Islet of Langerhans (tissue), 1 donor: ENCODE results near the gene PARN.

Experiments
- FAIRE-seq: peaks from one replicate; lab custom pipeline; 2011; peaks lifted over from hg19 to GRCh38; lab: Jason Lieb, UNC

Gene PARN

DNA sequence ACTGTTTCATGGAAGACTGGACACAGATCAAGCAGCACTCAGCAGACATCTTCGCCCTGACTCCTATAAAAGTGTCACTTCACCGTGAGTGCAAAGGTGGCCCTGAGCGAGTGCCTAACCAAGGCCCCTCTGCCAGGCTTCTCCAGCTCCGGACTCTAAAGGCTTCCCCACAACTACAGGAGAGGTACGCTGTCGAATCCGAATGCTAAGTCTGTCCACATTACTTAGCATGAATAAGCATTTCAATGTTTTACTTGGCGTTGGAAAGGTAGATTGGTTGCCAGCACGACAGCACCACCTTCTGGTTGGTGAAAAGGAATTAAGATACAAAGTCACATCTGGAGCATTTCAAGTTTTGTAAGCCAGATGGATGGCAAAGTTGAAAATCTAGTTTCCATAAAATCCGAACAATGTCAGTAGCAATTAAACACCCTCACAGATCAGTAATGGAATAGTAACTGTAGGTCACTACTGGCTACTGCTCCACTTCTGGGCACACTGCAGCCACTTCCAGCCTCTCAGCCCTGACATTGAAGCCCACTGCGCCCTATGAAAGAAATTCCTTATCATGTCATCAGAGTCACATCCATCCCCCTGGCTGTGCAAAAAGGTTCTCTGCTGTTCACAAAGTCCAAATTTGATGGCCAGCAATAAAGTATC, 100.9 kb downstream of the PARN start:
- FAIRE-seq: peak; percentile 96

GRCh38 chr16:14528306-14528705, 101.8 kb downstream of the PARN start:
- FAIRE-seq: no peak

GRCh38 chr16:14527411-14528044, 102.5 kb downstream of the PARN start:
- FAIRE-seq: peak; percentile 53

- no peak for FAIRE-seq
Measured at GRCh38 chr16:14525596-14525995, 104.5 kb downstream of the PARN start.

GRCh38 chr16:14524979-14525378, 105.1 kb downstream of the PARN start:
- FAIRE-seq: no peak

GRCh38 chr16:14523632-14524031, 106.4 kb downstream of the PARN start:
- FAIRE-seq: no peak

DNA sequence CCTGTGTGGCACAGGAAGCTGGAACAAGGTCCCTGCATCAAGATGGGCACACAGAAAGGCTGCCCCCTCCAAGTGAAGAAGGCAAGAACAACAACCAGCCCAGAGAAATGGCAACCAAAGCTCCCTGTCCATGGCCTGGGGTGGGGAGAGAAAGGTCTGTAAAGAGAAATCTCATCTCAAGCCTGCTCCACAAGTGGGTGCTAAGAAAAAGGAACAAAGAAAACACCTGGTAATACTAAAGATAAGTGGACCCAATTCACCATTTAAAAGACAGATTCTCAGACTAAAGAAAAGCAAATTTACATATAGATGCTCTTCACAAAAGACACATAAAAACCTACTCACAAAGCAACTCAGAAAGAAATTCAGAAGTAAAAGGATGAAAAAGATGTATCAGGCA, 107.4 kb downstream of the PARN start:
- no peak for FAIRE-seq

GRCh38 chr16:14520753-14521152, 109.3 kb downstream of the PARN start:
- FAIRE-seq: no peak

- no peak for FAIRE-seq
Measured at GRCh38 chr16:14514967-14515366, 115.1 kb downstream of the PARN start.

GRCh38 chr16:14513389-14514107, 116.5 kb downstream of the PARN start:
- no peak for FAIRE-seq

DNA sequence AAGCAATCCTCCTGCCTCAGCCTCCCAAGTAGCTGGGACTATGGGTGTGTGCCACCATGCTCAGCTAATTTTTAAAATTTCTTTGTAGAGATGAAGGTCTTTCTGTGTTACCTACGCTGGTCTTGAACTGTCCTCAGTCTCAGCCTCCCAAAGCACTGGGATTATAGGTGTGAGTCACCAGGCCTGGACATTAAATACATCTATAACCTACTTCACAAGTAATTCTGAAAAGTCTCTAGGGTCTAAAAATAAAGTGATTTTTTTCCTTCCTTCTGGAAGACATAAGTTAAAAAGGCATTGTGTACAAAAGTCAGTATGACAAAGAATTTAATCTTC, 118.3 kb downstream of the PARN start:
- no peak for FAIRE-seq

DNA sequence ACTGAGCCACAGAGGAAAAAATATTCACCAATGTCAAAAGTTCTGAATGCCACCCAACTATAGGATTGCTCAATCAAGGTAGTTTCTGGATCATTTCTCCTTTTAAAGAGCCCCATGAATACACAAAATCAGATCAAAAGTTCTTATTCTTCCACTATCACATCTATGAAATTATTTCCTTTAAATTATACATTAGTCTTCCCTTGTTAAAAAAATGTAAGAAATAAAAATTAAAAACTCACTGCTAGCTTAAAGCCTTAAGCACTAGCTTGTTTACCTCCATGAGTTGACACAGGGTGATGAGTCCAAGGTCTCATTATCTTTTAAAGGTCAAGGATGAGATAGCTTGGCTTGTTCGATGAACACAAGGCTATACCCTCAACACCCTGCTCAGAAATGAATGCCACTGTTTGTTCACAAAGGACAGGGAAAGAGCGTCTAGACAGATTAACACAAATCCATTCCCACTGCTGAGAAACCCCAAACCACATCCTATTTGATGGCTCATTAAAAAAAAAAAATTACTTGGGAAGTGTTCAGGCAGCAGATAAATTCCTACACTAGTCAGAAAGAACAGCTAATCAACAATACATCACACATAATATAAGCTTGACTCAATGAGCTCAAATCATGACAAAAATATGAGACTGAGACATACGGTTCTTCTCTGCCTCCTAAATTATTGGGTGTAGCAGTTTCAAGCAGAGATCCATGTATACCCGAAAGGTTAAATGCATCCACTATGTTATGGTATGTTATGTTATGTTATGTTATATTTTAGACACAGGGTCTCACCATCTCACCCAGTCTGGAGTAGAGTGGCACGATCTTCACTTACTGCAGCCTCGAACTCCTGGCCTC, 118.9 kb downstream of the PARN start:
- no peak for FAIRE-seq

- no peak for FAIRE-seq
Measured at GRCh38 chr16:14510581-14510938, 119.5 kb downstream of the PARN start.

DNA sequence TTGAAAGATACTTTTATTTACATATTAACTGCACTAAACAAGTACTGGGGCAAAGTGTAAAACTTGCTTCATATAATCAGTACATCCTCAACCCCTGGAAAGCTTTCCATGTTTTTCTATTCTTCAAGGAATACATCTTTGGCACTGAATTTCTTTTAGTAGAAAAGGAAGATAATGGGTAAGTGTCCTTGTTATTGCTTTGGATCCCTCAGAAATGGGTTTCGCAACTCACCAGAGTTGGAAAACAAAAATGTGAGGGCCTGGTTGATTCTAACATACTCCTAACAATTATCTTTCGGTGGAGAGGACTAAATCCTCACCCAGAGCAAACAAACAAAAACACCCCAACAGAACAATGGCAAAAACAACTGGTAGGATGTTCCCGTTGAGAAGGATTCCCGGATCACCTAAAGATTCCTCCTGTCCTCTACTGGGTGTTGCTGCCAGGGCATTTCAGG, 120.4 kb downstream of the PARN start:
- FAIRE-seq: no peak

DNA sequence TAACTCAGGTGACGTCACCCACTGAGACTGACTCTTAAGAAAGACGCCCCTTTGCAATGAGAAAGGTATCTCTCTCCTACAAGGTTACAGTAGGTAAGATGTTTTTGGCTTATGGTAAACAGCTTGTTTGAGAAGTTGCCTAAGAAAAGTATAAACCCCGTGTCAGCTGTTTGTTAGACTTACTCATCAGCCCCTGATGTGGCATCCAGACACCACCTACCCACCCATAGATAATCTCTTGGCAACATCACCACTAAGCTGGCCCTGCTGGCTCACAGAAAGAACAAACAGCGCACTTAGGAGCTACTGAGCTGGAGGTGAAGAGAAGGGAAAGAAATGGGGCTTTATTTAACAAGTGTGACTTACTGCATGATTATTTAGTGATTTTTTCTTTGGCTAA, 121.0 kb downstream of the PARN start:
- FAIRE-seq: peak; percentile 82

DNA sequence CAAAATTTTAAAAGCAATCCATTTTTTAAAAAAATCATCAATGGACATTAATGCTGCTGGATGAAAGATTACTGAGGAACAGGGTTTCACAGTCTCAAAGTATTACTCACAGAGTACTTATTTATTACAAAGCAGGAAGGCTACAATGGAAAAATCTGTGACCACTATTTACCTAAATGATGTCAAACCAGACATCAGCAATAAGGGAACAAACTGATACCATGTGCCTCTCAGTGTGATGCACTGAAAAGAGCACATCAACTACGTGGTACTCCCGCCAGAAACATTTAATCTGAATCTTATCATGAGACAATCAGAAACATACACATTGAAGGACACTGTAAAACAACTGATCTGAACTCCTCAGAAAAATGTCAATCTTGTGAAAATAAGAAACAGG, 124.2 kb downstream of the PARN start:
- peak; percentile 85 for FAIRE-seq

- FAIRE-seq: no peak
Measured at GRCh38 chr16:14502932-14503741, 126.9 kb downstream of the PARN start.

DNA sequence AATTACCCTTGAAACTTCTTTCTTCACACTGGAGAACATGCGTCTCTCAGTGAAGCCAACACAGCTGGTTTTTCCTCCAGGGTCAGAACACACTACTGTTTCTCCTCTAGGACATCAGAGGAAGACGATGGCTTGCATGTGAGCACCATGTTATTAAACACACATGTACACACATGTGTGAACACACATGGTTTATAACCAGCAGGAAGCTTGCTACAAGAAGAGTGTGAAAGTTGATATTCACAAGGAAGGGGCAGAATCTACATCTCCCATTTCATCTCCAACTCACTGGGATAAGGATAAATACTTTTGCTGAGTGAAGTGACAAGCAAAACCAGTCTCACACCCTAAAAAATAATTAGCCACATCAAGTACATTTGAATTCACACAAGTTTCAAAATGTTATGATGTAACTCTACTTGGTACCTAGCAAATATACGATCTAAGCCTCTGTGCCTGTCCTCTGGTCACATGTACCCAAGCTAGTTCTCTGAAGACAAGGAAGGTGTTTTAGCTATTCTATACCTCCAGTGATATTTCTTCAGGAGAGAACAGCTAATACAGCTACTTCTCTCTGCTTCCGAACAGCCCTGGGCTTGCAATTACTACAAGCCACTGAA, 127.7 kb downstream of the PARN start:
- no peak for FAIRE-seq

GRCh38 chr16:14501331-14502255, 128.5 kb downstream of the PARN start:
- FAIRE-seq: no peak

DNA sequence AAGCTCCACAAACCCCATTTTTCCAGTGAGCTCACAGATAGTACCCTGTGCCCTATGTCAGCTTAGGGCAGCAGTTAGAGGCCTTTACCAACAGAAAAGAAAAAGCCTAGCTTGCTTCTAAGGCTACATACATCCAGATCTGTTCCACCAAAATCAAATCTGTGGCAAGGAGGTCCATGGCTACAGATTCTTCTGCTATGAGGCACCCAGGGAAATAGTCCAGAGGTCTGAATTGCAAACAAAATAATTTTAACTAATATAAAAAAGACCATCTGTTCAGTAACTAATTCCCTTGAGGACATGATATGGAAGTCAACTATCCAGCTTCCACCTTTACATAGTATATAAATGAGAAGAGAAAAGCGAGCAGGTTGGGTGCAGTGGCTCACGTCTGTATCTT, 129.3 kb downstream of the PARN start:
- FAIRE-seq: no peak
